GM18511 (cell line): Measurements from ENCODE around the gene ZRANB3.

Experiments
- ATAC-seq: cut with Tn5 transposase; IDR thresholded peaks from one replicate; pipeline ENCODE4 v1.9.1; 2021; ENCODE audit warnings: mild to moderate bottlenecking, moderate library complexity; ENCODE audit not compliant: unreplicated experiment

Gene ZRANB3

DNA sequence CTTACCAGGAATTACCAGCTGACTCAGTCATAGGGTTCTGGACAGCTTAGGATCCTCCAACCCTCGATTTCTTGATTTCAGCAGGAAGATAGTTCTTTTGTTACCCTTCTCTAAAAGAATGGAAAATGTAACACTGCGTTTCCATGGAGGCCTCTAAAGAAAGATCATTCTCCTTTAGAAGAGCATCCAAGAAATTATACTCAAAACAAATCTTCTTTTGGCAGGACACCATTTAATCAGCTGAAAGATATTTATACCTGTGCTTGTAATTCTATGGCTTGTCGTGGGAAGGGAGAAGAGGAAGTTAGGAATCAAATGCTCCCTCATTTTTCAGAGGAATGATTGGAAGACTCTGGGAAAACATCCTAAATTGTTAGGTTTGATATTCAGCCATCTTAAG lies 348.4 kb downstream of the ZRANB3 start:
- ATAC-seq: no peak

DNA sequence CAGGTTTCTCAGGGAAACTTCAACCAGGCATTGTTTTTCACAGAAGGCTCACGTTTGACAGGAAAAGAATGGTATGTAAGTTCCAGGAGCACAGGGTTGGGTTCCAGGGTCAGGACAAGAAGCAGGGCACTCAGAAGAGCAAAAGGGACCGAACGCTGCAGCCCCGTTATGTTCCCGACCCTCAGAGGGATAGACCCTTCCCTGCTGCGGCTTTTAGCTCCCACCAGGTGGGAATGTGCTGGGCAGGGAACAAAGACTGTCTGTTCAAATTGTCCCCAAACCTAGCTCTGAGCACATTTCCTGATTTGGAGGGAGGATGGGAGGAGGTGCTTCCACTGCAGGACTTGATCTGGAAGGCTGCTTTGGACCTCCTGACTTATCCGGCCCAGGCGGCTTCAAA lies 348.8 kb downstream of the ZRANB3 start:
- ATAC-seq: no peak

DNA sequence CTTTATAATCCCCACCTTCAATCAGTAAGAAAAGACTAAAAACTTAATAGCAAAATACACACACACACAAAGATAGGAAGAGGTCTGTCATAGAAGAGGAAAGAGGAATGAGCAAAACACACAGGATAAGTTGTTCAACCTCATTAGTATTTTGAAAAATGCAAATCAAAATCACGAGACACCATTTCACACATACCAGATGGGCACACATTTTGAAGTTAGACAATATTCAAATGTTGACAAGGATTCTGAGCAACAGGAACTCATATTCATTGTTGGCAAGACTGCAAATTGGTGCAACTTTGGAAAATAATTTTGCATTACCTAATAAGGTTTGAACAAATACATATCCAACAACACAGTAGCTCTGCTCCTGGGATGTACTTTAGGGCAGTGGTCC lies 351.3 kb downstream of the ZRANB3 start:
- ATAC-seq: no peak

DNA sequence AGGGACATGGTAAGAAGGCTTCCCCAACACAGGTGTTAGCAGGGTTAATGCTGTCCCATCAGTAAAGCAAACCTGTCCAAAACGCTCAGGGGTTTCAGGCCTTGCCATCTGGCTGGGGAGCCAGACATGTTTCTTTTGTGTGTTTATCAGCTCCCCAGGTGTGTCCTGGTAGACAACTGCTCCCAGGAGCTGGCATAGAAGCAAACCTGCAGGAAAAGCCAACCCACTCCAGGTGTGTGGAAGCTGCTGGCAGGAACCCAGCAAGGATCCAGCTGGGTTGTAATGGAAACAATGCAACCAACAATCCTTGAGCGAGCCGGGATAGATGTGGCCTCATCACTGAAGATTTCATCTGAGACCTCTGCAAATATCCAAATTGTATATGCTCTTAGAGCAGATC lies 355.8 kb downstream of the ZRANB3 start:
- ATAC-seq: no peak

DNA sequence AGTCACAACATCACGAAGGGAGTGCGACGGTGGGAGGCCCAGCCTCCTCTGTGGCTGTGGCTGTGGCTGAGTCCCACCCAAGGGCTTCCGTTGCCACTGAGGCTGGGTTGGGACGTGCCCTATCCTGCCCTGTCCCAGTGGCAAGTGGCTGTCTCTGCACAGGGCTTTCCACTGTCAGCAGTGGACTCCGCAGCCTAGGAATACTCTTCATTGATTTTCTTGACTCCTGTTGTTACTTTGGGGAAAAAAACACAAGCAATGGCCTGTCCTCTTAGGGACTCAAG lies 356.3 kb downstream of the ZRANB3 start:
- no peak for ATAC-seq

GRCh38 chr2:135174049-135174809 lies 356.8 kb downstream of the ZRANB3 start:
- ATAC-seq: no peak

DNA sequence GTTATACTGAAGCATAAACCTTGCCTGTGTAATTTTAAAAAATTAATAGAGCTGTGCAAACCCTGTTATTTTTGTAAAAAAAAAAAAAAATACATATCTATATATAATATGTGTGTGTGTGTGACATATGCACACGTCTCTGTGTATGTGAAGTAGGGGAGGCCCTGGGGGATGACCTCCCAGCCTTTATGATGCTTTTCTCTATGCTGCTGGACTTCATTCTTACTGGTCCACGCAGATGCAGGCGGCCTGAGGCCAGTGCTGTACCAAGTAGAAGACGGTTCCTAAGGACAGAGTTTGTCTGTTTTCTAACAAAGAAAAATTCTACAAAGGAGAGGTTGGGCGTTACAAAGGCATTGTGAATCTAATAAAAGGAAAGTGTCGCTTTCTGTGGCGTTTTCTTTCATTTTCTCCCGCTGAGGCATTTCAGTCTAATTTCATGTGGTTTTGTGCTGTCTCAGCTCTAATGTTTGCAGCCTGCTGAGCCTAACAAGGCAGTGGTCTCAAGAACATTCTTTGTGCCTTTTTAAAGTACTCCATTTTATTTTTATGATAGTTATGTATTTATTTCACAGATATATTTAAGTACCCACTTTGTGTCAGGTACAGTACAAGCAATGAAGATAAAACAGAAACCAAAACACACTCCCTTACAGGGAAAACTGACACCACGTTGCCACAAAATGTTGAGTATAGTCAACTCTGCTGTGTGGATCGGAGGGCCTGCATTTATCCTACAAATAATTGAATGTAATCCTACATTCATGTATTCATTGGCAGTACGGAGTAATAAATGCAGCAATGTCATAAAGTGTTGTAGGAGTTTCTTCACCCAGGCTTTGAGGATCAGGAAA lies 360.9 kb downstream of the ZRANB3 start:
- ATAC-seq: no peak

DNA sequence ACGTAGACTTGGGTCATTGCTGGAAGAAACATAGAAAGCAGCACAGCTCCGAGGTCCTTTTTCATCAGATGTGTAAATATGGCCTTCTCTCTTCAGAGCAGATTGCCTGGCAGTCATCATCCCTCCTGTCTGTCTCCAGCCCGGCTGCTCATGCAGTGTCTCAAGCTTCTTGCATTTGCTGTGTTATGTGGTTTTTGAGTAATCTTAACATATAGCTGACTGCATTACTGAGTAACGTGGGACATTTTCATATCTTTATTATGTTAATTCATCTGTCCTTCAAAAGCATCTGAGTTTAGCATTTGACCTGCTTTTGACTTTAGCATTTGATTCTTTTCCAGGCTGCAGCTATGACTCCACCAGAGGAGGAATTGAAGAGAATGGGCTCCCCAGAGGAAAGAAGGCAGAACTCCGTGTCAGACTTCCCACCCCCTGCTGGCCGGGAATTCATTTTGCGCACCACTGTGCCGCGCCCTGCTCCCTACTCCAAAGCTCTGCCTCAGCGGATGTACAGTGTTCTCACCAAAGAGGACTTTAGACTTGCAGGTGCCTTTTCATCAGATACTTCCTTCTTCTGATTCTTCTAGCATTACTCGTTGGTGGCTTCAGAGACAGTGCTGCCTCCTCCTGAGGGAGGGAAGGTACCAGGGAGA lies 362.7 kb downstream of the ZRANB3 start:
- ATAC-seq: no peak

DNA sequence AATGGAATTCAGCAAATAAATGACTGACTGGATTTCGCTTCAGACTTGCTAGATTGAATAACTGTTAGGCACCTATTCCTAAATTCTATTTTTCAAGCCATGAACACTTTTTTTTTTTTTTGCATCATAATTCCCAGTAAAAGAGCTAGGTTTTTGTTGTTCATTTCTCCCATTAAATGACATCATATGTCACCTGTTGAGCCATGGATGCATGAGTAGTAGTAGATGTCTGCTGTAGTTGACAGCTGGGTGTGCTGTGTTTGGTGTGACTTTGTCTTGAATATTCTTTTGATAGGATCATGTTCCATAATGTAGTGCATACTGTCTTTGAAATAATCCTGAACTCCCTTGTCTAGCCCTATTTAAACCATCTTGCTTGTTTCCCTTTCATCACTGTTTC lies 363.7 kb downstream of the ZRANB3 start:
- ATAC-seq: no peak

- ATAC-seq: no peak
These were observed 366.6 kb downstream of the ZRANB3 start for GRCh38 chr2:135164431-135164830.

DNA sequence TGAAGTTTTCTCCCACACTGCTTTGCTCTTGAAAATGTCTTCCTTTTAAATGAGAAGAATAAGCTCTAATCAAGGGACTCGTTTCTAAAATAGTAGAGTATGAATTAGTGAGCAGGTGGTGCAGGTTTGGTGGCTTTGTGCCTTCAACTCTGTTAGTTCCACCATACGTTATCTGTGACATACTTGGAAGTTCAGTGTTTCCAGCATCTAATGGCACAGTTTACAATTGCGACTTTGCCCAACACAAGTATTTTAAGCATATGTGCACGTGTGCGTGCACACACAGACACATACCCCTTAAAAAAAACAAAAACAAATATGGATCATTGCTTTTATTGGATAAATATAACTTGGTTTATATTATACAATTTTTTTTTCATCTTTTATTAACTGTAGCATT lies 367.1 kb downstream of the ZRANB3 start:
- ATAC-seq: no peak

DNA sequence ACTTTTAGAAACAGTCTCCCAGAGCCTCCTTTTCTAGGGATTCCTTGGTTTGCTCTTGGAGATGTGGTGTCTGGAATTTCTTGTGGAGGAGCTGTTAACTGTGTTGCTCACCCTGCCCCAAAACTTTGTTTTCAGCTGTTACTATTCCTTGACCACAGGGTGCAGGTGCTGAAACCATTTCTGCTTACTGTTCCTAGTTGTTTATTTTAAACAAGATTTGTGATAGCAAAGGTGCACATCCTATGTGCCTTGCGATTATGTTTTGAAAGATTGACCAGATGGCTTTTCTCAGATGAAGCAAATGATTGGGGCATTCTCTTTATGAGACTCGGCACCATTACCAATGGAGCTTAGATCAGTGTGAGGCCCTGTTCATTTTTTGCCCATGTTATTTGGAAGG lies 367.7 kb downstream of the ZRANB3 start:
- no peak for ATAC-seq

- no peak for ATAC-seq
These were observed 368.2 kb downstream of the ZRANB3 start for GRCh38 chr2:135162786-135163185.

DNA sequence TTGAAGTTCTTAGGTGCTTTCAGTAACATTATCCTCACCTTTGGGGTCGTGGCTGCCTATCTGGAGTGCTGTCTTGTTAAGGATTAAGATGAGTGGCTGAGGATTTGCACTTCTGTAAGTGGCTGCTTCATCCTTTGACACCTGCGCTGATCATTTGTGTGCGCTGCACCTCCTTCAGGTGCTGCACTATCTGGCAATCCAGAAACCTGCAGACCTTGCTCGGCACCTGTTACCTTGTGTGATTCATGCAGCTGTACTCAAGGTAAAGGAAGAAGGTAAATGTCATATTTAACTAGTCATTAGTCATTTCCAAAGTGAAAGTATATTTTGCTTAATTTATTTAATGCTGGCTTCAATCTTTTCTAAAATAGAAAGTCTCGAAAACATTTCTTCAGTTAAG lies 368.6 kb downstream of the ZRANB3 start:
- no peak for ATAC-seq

- ATAC-seq: no peak
These were observed 371.8 kb downstream of the ZRANB3 start for GRCh38 chr2:135159191-135159590.

- ATAC-seq: no peak
These were observed 373.2 kb downstream of the ZRANB3 start for GRCh38 chr2:135157856-135158255.

DNA sequence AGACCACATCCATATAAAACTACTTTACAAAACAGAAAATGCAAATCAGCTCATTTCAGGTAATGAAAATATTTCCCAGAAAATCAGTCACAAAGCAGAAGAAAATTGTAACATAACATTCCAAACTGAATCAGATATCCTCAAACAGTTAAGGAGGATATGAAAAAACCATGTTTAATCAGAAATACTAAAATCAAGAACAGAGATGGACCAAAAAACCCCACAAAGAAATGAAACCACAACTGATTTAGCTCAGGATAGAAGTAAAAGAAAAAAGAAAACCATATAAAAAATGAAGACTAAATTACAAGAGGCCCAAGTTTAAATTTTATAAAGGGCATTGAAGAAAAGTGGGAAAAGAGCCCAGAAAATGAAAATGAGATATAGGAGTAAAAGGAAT lies 376.1 kb downstream of the ZRANB3 start:
- ATAC-seq: no peak

DNA sequence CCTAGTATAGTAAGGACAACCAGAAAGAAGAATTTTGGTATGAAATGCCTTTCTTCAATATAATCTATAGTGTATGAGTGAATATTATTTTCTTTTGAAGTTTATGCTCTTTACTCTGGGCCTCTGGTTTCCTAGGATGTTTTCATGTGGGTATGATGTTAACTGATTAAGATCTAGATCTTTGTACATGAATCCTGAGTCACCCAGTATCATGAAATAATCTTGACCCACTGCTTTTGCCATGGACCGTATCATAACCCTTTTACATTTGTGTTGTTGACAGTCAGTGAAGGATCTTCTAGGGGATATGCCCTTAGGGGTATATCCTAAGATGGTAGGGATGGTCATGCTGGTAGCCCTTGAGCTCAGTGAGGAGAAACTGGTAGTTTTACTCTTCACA lies 378.7 kb downstream of the ZRANB3 start:
- ATAC-seq: no peak

- ATAC-seq: no peak
These were observed 379.4 kb downstream of the ZRANB3 start for GRCh38 chr2:135151615-135152014.

- ATAC-seq: no peak
These were observed 380.3 kb downstream of the ZRANB3 start for GRCh38 chr2:135150725-135151124.

GRCh38 chr2:135149251-135149650 lies 381.8 kb downstream of the ZRANB3 start:
- no peak for ATAC-seq

DNA sequence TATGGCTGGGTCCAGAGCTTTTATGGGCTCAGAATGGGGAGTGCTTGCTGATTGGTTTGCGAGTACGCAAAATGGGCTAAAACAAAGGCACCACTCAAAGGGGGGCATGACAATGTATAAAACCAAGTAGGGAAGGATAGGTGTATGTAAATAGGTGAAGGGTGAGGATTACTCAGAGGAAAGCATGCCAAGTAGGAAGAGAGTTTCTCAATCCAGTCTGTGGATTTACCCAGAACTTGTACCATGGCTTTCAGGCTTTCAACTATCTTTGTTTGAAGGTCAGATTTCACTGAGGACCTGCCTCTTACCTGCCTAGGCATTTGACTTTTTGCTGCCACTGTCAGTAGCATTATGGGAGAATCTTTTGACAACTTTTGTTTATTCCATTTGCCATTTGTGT lies 386.7 kb downstream of the ZRANB3 start:
- ATAC-seq: no peak
